ENCODE data around the gene ONECUT3. TPM values are rescaled to one million over a fixed set of nuclear protein-coding genes. Genes with fewer than 3 reads are reported as not detected.

Gene ONECUT3
- total RNA-seq, 2 donors from 2014 or later = not detected

- H3K9me3 Mint-ChIP-seq = no peaks in the 10 kb centered on the region
- no peak overlapping the region for H3K4me3 Mint-ChIP-seq
- H3K4me1 Mint-ChIP-seq (ENCODE audit: low read depth in 2 of 2) = peaks cover 4 to 10% of the 10 kb centered on the region in 2 donors
- DNase-seq (ENCODE audit: low spot score) (no peak), ATAC-seq (no peak)
- H3K27ac Mint-ChIP-seq = no peak overlapping the region
- peaks cover 48 to 62% of the 10 kb centered on the region in 2 donors for H3K27me3 Mint-ChIP-seq
- H3K36me3 Mint-ChIP-seq = peaks cover 26% of the 10 kb centered on the region
These were observed 21.9 kb downstream of the ONECUT3 start for GRCh38 chr19:1774989-1775772.

GRCh38 chr19:1775951-1776605, 22.8 kb downstream of the ONECUT3 start:
- Mint-ChIP-seq H3K27me3 (peaks cover 44 to 53% of the 10 kb centered on the region in 2 donors), H3K36me3 (peaks cover 17% of the 10 kb centered on the region), H3K27ac (no peak overlapping the region), H3K9me3 (no peaks in the 10 kb centered on the region), H3K4me1 (ENCODE audit: low read depth in 2 of 2) (peaks cover 4 to 10% of the 10 kb centered on the region in 2 donors), H3K4me3 (no peak overlapping the region)
- no peak for DNase-seq (ENCODE audit: low spot score)
- ATAC-seq = no peak

- Mint-ChIP-seq H3K4me3 (no peak overlapping the region), H3K27me3 (peaks cover 40 to 49% of the 10 kb centered on the region in 2 donors), H3K4me1 (ENCODE audit: low read depth in 2 of 2) (peaks cover 4 to 10% of the 10 kb centered on the region in 2 donors), H3K36me3 (peaks cover 12% of the 10 kb centered on the region), H3K9me3 (no peaks in the 10 kb centered on the region), H3K27ac (no peak overlapping the region)
- DNase-seq (ENCODE audit: low spot score) (no peak), ATAC-seq (no peak)
These were observed 23.4 kb downstream of the ONECUT3 start for GRCh38 chr19:1776606-1777147.

GRCh38 chr19:1777149-1777548, 23.8 kb downstream of the ONECUT3 start:
- Mint-ChIP-seq H3K4me1 (ENCODE audit: low read depth in 2 of 2) (peaks cover 4 to 10% of the 10 kb centered on the region in 2 donors), H3K9me3 (no peaks in the 10 kb centered on the region), H3K27me3 (peaks cover 40 to 48% of the 10 kb centered on the region in 2 donors), H3K36me3 (peaks cover 12% of the 10 kb centered on the region), H3K4me3 (no peak overlapping the region), H3K27ac (no peak overlapping the region)
- DNase-seq (ENCODE audit: low spot score) (no peak), ATAC-seq (no peak)

GRCh38 chr19:1779574-1779973, 26.3 kb downstream of the ONECUT3 start:
- Mint-ChIP-seq H3K4me1 (ENCODE audit: low read depth in 2 of 2) (peaks cover 4 to 10% of the 10 kb centered on the region in 2 donors), H3K4me3 (no peak overlapping the region), H3K27ac (no peak overlapping the region), H3K9me3 (no peaks in the 10 kb centered on the region), H3K36me3 (peaks cover 12% of the 10 kb centered on the region), H3K27me3 (peaks cover 26 to 28% of the 10 kb centered on the region in 2 donors)
- ATAC-seq (no peak), DNase-seq (ENCODE audit: low spot score) (no peak)

GRCh38 chr19:1780272-1780958, 27.1 kb downstream of the ONECUT3 start:
- H3K36me3 Mint-ChIP-seq = peaks cover 12% of the 10 kb centered on the region
- ATAC-seq = no peak
- H3K27me3 Mint-ChIP-seq = peaks cover 21 to 25% of the 10 kb centered on the region in 2 donors
- H3K4me1 Mint-ChIP-seq (ENCODE audit: low read depth in 2 of 2) = peaks cover 4 to 10% of the 10 kb centered on the region in 2 donors
- no peak overlapping the region for H3K27ac Mint-ChIP-seq
- H3K9me3 Mint-ChIP-seq = no peaks in the 10 kb centered on the region
- no peak overlapping the region for H3K4me3 Mint-ChIP-seq
- DNase-seq (ENCODE audit: low spot score) = no peak

GRCh38 chr19:1782521-1782920, 29.2 kb downstream of the ONECUT3 start:
- no peak for DNase-seq (ENCODE audit: low spot score)
- Mint-ChIP-seq H3K27me3 (peaks cover 10 to 19% of the 10 kb centered on the region in 2 donors), H3K4me3 (no peak overlapping the region), H3K27ac (no peak overlapping the region), H3K4me1 (ENCODE audit: low read depth in 2 of 2) (peaks cover 0 to 5% of the 10 kb centered on the region in 2 donors), H3K9me3 (no peaks in the 10 kb centered on the region), H3K36me3 (peaks cover 6% of the 10 kb centered on the region)
- no peak for ATAC-seq

- H3K36me3 Mint-ChIP-seq = peaks cover 6% of the 10 kb centered on the region
- no peak overlapping the region for H3K4me3 Mint-ChIP-seq
- H3K4me1 Mint-ChIP-seq (ENCODE audit: low read depth in 2 of 2) = peaks cover 0 to 5% of the 10 kb centered on the region in 2 donors
- DNase-seq (ENCODE audit: low spot score) (no peak), ATAC-seq (no peak)
- peaks cover 10 to 19% of the 10 kb centered on the region in 2 donors for H3K27me3 Mint-ChIP-seq
- no peaks in the 10 kb centered on the region for H3K9me3 Mint-ChIP-seq
- no peak overlapping the region for H3K27ac Mint-ChIP-seq
These were observed 30.0 kb downstream of the ONECUT3 start for GRCh38 chr19:1783354-1783753.

- Mint-ChIP-seq H3K36me3 (peaks cover 5% of the 10 kb centered on the region), H3K4me1 (ENCODE audit: low read depth in 2 of 2) (peaks cover 0 to 5% of the 10 kb centered on the region in 2 donors), H3K9me3 (no peaks in the 10 kb centered on the region), H3K27ac (no peak overlapping the region), H3K4me3 (no peak overlapping the region), H3K27me3 (peaks cover 8 to 18% of the 10 kb centered on the region in 2 donors)
- DNase-seq (ENCODE audit: low spot score) = no peak
- no peak for ATAC-seq
These were observed 30.6 kb downstream of the ONECUT3 start for GRCh38 chr19:1783874-1784273.

GRCh38 chr19:1785310-1785709, 32.0 kb downstream of the ONECUT3 start:
- Mint-ChIP-seq H3K4me1 (ENCODE audit: low read depth in 2 of 2) (no peaks in the 10 kb centered on the region), H3K27me3 (peaks cover 0 to 10% of the 10 kb centered on the region in 2 donors), H3K27ac (no peak overlapping the region), H3K9me3 (no peaks in the 10 kb centered on the region), H3K36me3 (no peaks in the 10 kb centered on the region), H3K4me3 (no peak overlapping the region)
- ATAC-seq = no peak
- DNase-seq (ENCODE audit: low spot score) = no peak

GRCh38 chr19:1786668-1787067, 33.4 kb downstream of the ONECUT3 start:
- H3K27me3 Mint-ChIP-seq = peaks cover 0 to 6% of the 10 kb centered on the region in 2 donors
- no peaks in the 10 kb centered on the region for H3K36me3 Mint-ChIP-seq
- H3K4me3 Mint-ChIP-seq = no peak overlapping the region
- no peaks in the 10 kb centered on the region for H3K4me1 Mint-ChIP-seq (ENCODE audit: low read depth in 2 of 2)
- H3K9me3 Mint-ChIP-seq = no peaks in the 10 kb centered on the region
- DNase-seq (ENCODE audit: low spot score) (no peak), ATAC-seq (peak in 1 of 2 donors; percentile 21)
- no peak overlapping the region for H3K27ac Mint-ChIP-seq

GRCh38 chr19:1787116-1787515, 33.8 kb downstream of the ONECUT3 start:
- no peaks in the 10 kb centered on the region for H3K4me1 Mint-ChIP-seq (ENCODE audit: low read depth in 2 of 2)
- H3K4me3 Mint-ChIP-seq = no peak overlapping the region
- no peaks in the 10 kb centered on the region for H3K9me3 Mint-ChIP-seq
- DNase-seq (ENCODE audit: low spot score) (no peak), ATAC-seq (no peak)
- peaks cover 0 to 6% of the 10 kb centered on the region in 2 donors for H3K27me3 Mint-ChIP-seq
- H3K36me3 Mint-ChIP-seq = no peaks in the 10 kb centered on the region
- no peak overlapping the region for H3K27ac Mint-ChIP-seq

- no peaks in the 10 kb centered on the region for H3K9me3 Mint-ChIP-seq
These were observed 36.1 kb downstream of the ONECUT3 start for GRCh38 chr19:1789261-1790041.

More at GRCh38 chr19:1789261-1790041, 36.1 kb downstream of the ONECUT3 start:
- Mint-ChIP-seq H3K27ac (no peak overlapping the region), H3K36me3 (no peaks in the 10 kb centered on the region), H3K4me1 (ENCODE audit: low read depth in 2 of 2) (no peaks in the 10 kb centered on the region), H3K4me3 (no peak overlapping the region), H3K27me3 (peaks cover 0 to 3% of the 10 kb centered on the region in 2 donors)
- ATAC-seq (no peak), DNase-seq (ENCODE audit: low spot score) (no peak)
